Measurements from ENCODE around the gene HOXA13.

The HOXA13 gene

DNA sequence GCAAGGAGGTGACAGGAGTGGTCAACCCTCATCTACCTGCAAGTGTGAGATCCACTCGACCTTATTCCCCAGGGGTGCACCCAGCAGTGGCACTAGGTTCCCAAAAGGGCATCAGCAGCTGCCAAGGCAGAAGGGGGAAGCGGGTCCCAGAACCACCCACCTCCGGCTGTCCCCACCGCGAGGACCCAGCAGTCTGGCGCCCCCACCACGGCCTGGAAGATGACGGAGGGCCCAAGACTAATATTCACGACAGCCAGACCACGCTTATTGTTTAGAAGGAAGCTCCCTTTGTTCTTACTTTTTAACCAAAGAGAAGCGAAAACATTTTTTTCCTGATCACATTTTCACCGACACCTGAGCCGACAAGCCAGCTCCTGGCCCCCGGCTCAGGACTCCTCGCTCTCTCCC, 39.1 kb upstream of the HOXA13 start:
- TF ChIP-seq, protein P1, sequence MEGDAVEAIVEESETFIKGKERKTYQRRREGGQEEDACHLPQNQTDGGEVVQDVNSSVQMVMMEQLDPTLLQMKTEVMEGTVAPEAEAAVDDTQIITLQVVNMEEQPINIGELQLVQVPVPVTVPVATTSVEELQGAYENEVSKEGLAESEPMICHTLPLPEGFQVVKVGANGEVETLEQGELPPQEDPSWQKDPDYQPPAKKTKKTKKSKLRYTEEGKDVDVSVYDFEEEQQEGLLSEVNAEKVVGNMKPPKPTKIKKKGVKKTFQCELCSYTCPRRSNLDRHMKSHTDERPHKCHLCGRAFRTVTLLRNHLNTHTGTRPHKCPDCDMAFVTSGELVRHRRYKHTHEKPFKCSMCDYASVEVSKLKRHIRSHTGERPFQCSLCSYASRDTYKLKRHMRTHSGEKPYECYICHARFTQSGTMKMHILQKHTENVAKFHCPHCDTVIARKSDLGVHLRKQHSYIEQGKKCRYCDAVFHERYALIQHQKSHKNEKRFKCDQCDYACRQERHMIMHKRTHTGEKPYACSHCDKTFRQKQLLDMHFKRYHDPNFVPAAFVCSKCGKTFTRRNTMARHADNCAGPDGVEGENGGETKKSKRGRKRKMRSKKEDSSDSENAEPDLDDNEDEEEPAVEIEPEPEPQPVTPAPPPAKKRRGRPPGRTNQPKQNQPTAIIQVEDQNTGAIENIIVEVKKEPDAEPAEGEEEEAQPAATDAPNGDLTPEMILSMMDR (IDR thresholded peaks at IDR 0.05; ENCODE audit: unreplicated experiment in 3 of 3), result no peak
- Mint-ChIP-seq H3K36me3 (ENCODE audit: low read depth) (no peaks in the 10 kb centered on the region), H3K4me1 (peaks cover 28% of the 10 kb centered on the region), H3K9me3 (peaks cover 7% of the 10 kb centered on the region), H3K27me3 (ENCODE audit: low read depth) (peaks cover 99% of the 10 kb centered on the region), H3K27ac (no peak overlapping the region), H3K4me3 (peak overlapping the region; percentile 27 to 65 (median 42))

DNA sequence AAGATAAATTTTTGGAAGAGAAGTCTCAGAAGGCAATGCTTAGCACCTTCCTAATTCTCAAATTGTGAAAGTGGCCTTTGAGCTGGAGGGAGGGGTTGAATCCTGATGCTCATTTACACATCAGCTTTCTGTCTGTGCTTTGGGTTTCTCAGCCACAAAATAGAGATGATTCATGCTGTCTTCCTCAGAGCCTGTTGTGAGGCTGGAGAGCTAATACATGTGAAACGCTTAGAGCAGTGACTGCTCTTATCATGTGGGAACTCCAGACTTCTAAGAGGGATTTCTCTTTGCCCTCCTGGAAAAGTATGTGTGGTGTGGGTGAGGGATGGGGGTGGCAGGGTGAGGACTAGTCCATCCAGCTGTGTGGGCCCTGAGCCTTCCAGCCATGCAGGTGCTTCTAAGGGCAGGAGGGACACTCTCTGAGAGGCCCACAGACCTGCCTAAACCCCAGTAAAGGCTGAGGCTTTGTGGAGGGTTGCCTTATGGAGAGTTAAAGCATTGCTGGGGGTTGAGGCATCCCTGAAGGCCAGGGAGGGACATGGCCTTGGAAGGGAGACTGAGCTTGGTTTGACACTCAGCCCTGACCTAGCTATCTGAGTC, 37.9 kb upstream of the HOXA13 start:
- Mint-ChIP-seq H3K36me3 (ENCODE audit: low read depth) (no peaks in the 10 kb centered on the region), H3K9me3 (peaks cover 3% of the 10 kb centered on the region), H3K27ac (no peak overlapping the region), H3K4me1 (peaks cover 23% of the 10 kb centered on the region), H3K27me3 (ENCODE audit: low read depth) (peaks cover 100% of the 10 kb centered on the region), H3K4me3 (peak overlapping the region in 1 of 3 experiments; percentile 20)
- TF ChIP-seq, protein P1 (IDR thresholded peaks at IDR 0.05; ENCODE audit: unreplicated experiment in 3 of 3), result no peak

DNA sequence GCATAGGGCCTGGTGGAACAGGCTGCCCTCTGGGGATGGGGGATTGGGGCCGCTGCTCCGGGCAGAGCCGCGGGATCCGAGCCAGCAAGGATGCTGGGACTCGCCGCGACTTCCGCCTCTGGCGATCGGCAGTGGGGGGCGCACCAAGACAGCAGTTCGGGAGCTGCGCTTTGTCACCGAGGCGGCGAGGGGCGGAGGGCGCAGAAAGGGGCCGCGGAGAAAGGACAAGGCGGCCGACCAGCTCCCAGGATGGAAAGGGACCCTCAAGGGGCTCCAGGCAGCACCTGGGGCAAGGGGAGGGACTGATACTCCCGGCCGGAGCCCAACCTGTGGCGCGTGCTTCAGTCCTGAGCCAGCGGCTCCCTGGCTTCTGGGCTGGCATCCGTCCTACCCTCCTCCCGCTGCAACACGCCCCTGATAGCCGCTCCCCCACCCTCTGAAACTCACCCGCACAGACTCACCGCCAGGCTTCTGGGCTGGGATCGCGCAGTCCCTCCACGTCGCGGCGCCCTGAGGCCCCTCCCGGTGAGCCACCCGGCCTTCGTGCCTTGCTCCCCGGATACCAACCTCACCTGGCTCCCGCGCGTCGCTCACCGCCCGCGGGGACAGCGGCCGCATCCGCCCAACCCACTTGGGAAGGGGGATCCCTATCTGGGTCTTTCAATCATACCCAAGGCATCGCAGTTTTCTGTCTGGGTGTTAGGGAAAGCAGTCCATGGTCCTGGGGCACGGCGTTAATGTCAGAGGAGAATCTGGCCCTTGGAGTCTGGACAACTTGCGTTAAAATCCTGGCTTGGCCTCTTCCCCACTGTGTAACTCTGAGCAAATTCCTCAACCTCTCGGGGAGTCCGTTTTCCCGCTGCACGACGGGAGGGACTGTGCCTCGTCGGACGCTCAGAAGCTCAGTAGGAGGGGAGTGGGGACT, 35.8 kb upstream of the HOXA13 start:
- no peaks in the 10 kb centered on the region for H3K9me3 Mint-ChIP-seq
- no peak overlapping the region for H3K27ac Mint-ChIP-seq
- H3K36me3 Mint-ChIP-seq (ENCODE audit: low read depth), result no peaks in the 10 kb centered on the region
- peaks cover 90% of the 10 kb centered on the region for H3K27me3 Mint-ChIP-seq (ENCODE audit: low read depth)
- TF ChIP-seq, protein P1 (IDR thresholded peaks at IDR 0.05; ENCODE audit: unreplicated experiment in 3 of 3), result peak; percentile 45 to 60 (median 55)
- peaks cover 10% of the 10 kb centered on the region for H3K4me1 Mint-ChIP-seq
- H3K4me3 Mint-ChIP-seq, result peak overlapping the region; percentile 75 to 82 (median 76)

DNA sequence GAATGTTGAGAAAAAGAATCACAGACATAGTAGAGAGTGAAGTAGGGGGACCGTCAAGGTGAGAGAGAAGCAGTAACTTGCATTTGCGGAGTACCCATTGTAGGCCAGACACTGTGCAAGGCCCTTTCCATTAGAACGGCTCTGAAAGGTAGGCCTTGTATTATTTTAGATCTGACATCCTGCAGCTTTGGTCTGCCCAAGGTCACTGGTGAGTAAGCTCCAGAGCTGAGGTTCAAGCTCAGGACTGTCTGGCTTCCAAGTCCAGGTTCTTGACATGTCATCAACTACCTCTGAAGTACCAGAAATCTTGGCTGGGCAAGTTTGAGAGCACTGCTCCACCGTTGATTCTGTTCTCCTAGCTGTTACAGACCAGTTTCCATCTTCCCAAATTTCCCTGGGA, 29.6 kb upstream of the HOXA13 start:
- Mint-ChIP-seq H3K27ac (no peak overlapping the region), H3K27me3 (ENCODE audit: low read depth) (peaks cover 90% of the 10 kb centered on the region)
- TF ChIP-seq, protein P1 (IDR thresholded peaks at IDR 0.05; ENCODE audit: unreplicated experiment in 3 of 3), result no peak

DNA sequence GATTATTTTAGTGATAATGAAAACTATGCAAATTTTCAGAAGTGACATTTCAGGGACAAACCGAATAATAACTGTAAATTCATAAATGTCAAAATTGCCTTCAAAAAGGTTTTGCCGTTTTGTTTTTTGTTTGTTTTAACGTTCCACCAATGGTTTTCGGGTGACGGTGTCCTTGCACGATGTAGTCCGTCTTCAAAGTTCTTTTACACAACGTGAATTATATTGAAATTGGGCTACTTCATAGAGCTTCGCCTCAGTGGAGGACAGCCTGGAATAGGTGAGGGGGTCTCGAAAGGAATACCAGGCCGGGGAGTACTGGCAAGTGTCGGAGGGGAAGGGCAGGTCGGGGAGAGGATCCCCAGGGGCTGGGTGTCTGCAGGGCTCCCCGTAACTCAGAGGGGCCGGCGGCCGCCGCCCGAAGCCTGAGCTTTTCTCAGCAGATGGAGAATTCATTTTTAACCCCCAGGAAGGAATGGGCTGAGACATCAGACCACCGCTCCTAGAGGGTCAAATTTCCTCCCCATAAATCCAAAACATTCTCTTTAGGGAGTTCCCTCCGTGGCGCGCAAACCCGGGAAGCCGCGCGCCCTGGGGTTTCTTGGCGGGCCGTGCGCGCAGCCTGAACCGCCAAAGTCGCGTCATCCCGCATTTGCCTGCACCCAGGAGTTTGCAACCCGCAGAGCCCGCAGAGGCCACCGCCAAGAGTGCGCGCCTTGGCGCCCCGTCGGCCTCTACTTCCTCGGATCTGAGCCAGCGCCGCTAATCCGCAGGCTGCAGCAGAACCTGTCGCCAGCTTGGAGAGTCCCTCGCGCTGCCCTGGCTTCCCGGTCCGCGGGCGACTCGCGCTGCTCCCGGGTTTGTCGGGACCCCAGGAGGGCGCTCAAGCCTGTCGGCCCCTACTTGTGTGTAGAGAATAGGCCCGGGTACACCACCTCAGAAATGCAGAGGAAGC, 25.4 kb upstream of the HOXA13 start:
- Mint-ChIP-seq H3K27me3 (ENCODE audit: low read depth) (peaks cover 100% of the 10 kb centered on the region), H3K4me1 (peaks cover 5% of the 10 kb centered on the region), H3K4me3 (peak overlapping the region; percentile 39 to 67 (median 57)), H3K27ac (no peak overlapping the region), H3K36me3 (ENCODE audit: low read depth) (no peaks in the 10 kb centered on the region), H3K9me3 (peaks cover 2% of the 10 kb centered on the region)
- TF ChIP-seq, protein P1 (IDR thresholded peaks at IDR 0.05; ENCODE audit: unreplicated experiment in 3 of 3), result no peak

More for the DNA sequence above, 29.6 kb upstream of the HOXA13 start:
- H3K9me3 Mint-ChIP-seq, result no peaks in the 10 kb centered on the region
- peaks cover 5% of the 10 kb centered on the region for H3K4me1 Mint-ChIP-seq
- H3K36me3 Mint-ChIP-seq (ENCODE audit: low read depth), result no peaks in the 10 kb centered on the region
- H3K4me3 Mint-ChIP-seq, result no peak overlapping the region

Measured in nephron (organoid).